Stomach smooth muscle (tissue), 2 donors: ENCODE measurements around the gene DEAF1.

Experiments used
- H3K27ac ChIP-seq: one replicate; pipeline ENCODE4 v1.7.0; 2013; ENCODE audit warnings: mild to moderate bottlenecking, low read length, inconsistent platforms
- H3K27me3 ChIP-seq, 2 donors: one replicate each; pipeline ENCODE4 v1.7.0; 2013; ENCODE audit warnings: low read length in 2 of 2; ENCODE audit not compliant: insufficient read depth in 2 of 2, control insufficient read depth in 1 of 2
- H3K36me3 ChIP-seq, 2 donors: one replicate each; pipeline ENCODE4 v1.7.0; 2013; ENCODE audit warnings: low read length in 2 of 2; ENCODE audit not compliant: control insufficient read depth in 2 of 2, insufficient read depth in 2 of 2
- H3K4me1 ChIP-seq: one replicate; pipeline ENCODE4 v1.7.0; 2013; ENCODE audit warnings: low read length; ENCODE audit not compliant: control insufficient read depth, insufficient read depth
- H3K4me3 ChIP-seq, 2 donors: one replicate each; pipeline ENCODE4 v1.7.0; 2013; ENCODE audit warnings: low read length in 2 of 2
- H3K9ac ChIP-seq, 2 donors: one replicate each; pipeline ENCODE4 v1.7.0; 2013; ENCODE audit warnings: low read length in 2 of 2, mild to moderate bottlenecking in 1 of 2
- H3K9me3 ChIP-seq, 2 donors: one replicate each; pipeline ENCODE4 v1.7.0; 2013; ENCODE audit warnings: low read length in 2 of 2; ENCODE audit not compliant: control insufficient read depth in 2 of 2
- donor health status: healthy.
- donor health status: Pancreatic carcinoma.

Gene DEAF1

GRCh38 chr11:641806-642370, 53.1 kb downstream of the DEAF1 start:
- peaks cover 4 to 7% of the 10 kb centered on the region in 2 donors for H3K36me3 ChIP-seq
- no peak overlapping the region for H3K9ac ChIP-seq
- peaks cover 7 to 15% of the 10 kb centered on the region in 2 donors for H3K27me3 ChIP-seq
- peaks cover 15% of the 10 kb centered on the region for H3K4me1 ChIP-seq
- no peak overlapping the region for H3K27ac ChIP-seq
- no peaks in the 10 kb centered on the region for H3K9me3 ChIP-seq
- H3K4me3 ChIP-seq: no peak overlapping the region

GRCh38 chr11:640021-640706, 54.9 kb downstream of the DEAF1 start:
- no peak overlapping the region for H3K27ac ChIP-seq
- H3K9ac ChIP-seq: no peak overlapping the region
- H3K4me3 ChIP-seq: no peak overlapping the region
- peaks cover 7 to 18% of the 10 kb centered on the region in 2 donors for H3K27me3 ChIP-seq
- H3K4me1 ChIP-seq: peaks cover 18% of the 10 kb centered on the region
- H3K36me3 ChIP-seq: peaks cover 4 to 7% of the 10 kb centered on the region in 2 donors
- no peaks in the 10 kb centered on the region for H3K9me3 ChIP-seq

DNA sequence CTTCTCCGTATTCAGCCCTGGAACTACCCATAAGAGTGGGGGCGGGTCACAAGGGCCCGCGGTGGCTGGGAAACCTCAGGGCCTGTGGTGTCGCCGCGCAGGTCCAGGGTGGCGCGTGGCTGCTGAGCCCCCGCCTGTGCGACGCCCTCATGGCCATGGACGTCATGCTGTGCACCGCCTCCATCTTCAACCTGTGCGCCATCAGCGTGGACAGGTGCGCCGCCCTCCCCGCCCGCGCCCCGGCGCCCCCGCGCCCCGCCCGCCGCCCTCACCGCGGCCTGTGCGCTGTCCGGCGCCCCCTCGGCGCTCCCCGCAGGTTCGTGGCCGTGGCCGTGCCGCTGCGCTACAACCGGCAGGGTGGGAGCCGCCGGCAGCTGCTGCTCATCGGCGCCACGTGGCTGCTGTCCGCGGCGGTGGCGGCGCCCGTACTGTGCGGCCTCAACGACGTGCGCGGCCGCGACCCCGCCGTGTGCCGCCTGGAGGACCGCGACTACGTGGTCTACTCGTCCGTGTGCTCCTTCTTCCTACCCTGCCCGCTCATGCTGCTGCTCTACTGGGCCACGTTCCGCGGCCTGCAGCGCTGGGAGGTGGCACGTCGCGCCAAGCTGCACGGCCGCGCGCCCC, 55.6 kb downstream of the DEAF1 start:
- Histone ChIP-seq H3K4me1 (peaks cover 18% of the 10 kb centered on the region), H3K36me3 (peaks cover 4 to 6% of the 10 kb centered on the region in 2 donors), H3K27me3 (peaks cover 7 to 18% of the 10 kb centered on the region in 2 donors), H3K4me3 (no peak overlapping the region), H3K9me3 (no peaks in the 10 kb centered on the region), H3K27ac (no peak overlapping the region), H3K9ac (no peak overlapping the region)

DNA sequence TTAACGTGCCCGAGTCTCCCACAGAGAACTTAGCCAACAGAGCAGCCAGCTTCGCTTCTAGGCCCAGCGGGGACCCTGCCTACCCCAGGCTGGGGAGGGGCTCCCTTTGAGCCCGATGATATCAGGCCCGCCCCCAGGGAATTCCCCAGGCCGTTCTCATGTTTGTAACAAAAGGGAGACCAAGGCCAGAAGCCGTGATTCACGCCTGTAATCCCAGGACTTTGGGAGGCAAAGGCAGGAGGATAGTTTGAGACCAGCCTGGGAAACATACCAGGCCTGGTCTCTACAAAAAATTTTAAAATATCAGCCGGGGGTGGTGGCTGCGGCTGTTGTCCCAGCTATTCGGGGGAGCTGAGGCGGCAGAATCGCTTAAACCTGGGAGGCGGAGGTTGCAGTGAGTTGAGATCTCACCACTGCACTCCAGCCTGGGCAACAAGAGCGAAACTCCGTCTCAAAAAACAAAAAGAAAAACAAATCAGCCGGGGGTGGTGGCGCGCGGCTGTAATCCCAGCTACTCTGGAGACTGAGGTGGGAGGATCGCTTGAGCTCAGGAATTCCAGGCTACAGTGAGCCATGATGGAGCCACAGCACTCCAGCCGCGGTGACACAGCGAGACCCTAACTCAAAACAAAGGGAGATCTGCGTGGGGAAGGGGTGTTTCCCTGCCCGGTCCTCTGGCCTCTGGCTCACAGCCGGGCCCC, 56.2 kb downstream of the DEAF1 start:
- Histone ChIP-seq H3K27ac (no peak overlapping the region), H3K9me3 (no peaks in the 10 kb centered on the region), H3K4me3 (no peak overlapping the region), H3K4me1 (peaks cover 18% of the 10 kb centered on the region), H3K27me3 (peaks cover 7 to 18% of the 10 kb centered on the region in 2 donors), H3K36me3 (peaks cover 4% of the 10 kb centered on the region in 2 donors), H3K9ac (no peak overlapping the region)

- peaks cover 18% of the 10 kb centered on the region for H3K4me1 ChIP-seq
These were observed 57.2 kb downstream of the DEAF1 start for GRCh38 chr11:637593-638521.

DNA sequence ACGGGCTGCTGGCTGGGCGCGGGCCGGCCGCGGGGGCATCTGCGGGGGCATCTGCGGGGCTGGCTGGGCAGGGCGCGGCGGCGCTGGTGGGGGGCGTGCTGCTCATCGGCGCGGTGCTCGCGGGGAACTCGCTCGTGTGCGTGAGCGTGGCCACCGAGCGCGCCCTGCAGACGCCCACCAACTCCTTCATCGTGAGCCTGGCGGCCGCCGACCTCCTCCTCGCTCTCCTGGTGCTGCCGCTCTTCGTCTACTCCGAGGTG, 57.8 kb downstream of the DEAF1 start:
- H3K27ac ChIP-seq: no peak overlapping the region
- no peaks in the 10 kb centered on the region for H3K9me3 ChIP-seq
- H3K36me3 ChIP-seq: peaks cover 3 to 4% of the 10 kb centered on the region in 2 donors
- no peak overlapping the region for H3K9ac ChIP-seq
- peaks cover 7 to 18% of the 10 kb centered on the region in 2 donors for H3K27me3 ChIP-seq
- H3K4me1 ChIP-seq: peaks cover 18% of the 10 kb centered on the region
- peak overlapping the region in 1 of 2 donors; percentile 58 for H3K4me3 ChIP-seq

More at GRCh38 chr11:637593-638521, 57.2 kb downstream of the DEAF1 start:
- H3K4me3 ChIP-seq: peak overlapping the region in 1 of 2 donors; percentile 58
- H3K27me3 ChIP-seq: peaks cover 7 to 18% of the 10 kb centered on the region in 2 donors
- no peaks in the 10 kb centered on the region for H3K9me3 ChIP-seq
- no peak overlapping the region for H3K27ac ChIP-seq
- H3K9ac ChIP-seq: no peak overlapping the region
- peaks cover 4% of the 10 kb centered on the region in 2 donors for H3K36me3 ChIP-seq

DNA sequence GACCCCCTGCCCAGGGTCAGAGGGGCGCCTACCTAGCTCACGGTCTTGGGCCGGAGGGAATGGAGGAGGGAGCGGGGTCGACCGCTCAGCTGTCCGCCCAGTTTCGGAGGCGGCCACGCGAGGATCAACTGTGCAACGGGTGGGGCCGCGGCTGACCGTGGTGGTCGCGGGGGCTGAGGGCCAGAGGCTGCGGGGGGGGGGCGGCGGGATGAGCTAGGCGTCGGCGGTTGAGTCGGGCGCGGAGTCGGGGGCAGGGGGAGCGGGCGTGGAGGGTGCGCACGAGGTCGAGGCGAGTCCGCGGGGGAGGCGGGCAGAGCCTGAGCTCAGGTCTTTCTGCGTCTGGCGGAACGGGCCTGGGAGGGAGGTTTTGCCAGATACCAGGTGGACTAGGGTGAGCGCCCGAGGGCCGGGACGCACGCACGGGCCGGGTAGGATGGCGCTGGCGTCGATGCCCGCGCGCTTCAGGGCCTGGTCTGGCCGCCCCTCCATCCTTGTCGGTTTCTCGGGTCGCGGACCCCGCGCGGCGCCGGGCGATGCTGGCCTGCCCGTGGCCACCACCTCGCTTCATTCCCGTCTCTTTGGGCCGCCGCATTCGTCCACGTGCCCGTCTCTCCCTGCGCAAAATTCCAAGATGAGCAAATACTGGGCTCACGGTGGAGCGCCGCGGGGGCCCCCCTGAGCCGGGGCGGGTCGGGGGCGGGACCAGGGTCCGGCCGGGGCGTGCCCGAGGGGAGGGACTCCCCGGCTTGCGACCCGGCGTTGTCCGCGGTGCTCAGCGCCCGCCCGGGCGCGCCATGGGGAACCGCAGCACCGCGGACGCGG, 58.3 kb downstream of the DEAF1 start, which contains the start of gene DRD4:
Gene DRD4 (plus strand): TSS at position 759 of the 822 bp plus-strand sequence. CDS start 36 bp downstream, at position 795.
- no peaks in the 10 kb centered on the region for H3K9me3 ChIP-seq
- peak within 1 kb of the TSS in 1 of 2 donors; percentile 58 for H3K4me3 ChIP-seq
- H3K27ac ChIP-seq: no peak within 1 kb of the TSS
- H3K36me3 ChIP-seq: no peaks in the 10 kb centered on the region
- H3K9ac ChIP-seq: no peak within 1 kb of the TSS
- H3K27me3 ChIP-seq: peaks cover 7 to 18% of the 10 kb centered on the region in 2 donors
- peaks cover 18% of the 10 kb centered on the region for H3K4me1 ChIP-seq

DNA sequence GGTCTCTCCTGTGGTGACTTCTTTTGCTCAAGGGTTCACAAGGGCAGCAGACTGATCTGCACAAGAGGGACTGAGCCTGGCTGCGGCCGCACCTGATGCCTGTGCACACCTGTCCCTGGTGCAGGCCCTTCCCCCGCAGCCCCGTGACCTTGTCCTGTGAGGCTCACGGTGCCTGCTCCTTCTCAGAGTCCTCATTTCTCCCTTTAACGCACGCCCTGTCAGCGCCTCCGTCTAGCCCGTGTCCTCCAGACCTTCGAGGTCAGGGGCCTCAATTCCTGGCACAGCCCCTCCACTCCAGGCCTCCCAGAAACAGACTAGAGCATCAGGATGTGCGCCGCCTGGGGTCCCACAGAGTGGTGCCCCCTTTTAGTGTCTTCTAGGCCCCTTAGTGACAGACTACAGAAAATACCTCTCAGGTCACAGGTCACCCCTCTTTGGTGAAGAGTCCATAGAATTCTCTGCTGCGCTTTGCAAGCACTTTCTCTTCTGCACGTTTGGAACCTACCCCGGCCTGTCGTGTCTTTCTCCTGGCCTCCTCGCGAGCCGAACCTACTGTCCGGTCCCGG, 59.0 kb downstream of the DEAF1 start:
- no peaks in the 10 kb centered on the region for H3K9me3 ChIP-seq
- no peak overlapping the region for H3K4me3 ChIP-seq
- H3K27ac ChIP-seq: no peak overlapping the region
- peaks cover 7 to 18% of the 10 kb centered on the region in 2 donors for H3K27me3 ChIP-seq
- H3K36me3 ChIP-seq: no peaks in the 10 kb centered on the region
- H3K4me1 ChIP-seq: peaks cover 18% of the 10 kb centered on the region
- no peak overlapping the region for H3K9ac ChIP-seq

DNA sequence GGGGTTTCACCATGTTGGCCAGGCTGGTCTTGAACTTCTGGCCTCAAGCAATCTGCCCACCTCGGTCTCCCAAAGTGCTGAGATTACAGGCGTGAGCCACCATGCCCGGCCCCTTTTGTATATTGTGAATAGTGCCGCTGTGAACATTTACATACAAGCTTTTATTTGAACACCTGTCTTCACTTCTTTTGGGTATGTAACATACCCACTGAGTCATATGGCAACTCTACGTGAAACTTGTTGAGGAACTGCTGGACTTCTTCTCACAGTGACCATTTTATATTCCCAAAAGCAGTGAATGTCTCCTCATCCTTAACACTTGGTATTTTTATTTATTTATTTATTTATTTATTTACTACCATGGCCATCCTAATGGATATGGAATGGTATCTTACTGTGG, 64.2 kb downstream of the DEAF1 start:
- H3K9ac ChIP-seq: no peak overlapping the region
- H3K4me3 ChIP-seq: no peak overlapping the region
- H3K4me1 ChIP-seq: peaks cover 5% of the 10 kb centered on the region
- no peaks in the 10 kb centered on the region for H3K9me3 ChIP-seq
- H3K36me3 ChIP-seq: no peaks in the 10 kb centered on the region
- H3K27me3 ChIP-seq: no peaks in the 10 kb centered on the region
- no peak overlapping the region for H3K27ac ChIP-seq
